ENCODE results near the gene ABCA4.

GRCh38 chr1:93977598-93977945 is 143.4 kb downstream of the ABCA4 start:
- TF ChIP-seq CTCF (IDR thresholded peaks at IDR 0.05) (no peak), POLR2A (IDR thresholded peaks at IDR 0.05) (no peak), POLR2AphosphoS5 (IDR thresholded peaks at IDR 0.05) (no peak), EP300 (IDR thresholded peaks at IDR 0.05) (no peak)
